Astrocyte (in vitro differentiated cells and primary cell): Measurements from ENCODE around the gene WNT3A. TPM values are rescaled to one million over a fixed set of nuclear protein-coding genes. Genes with fewer than 3 reads are reported as not detected.

Experiments
- DNase-seq: peaks from one replicate; pipeline ENCODE4 v3.0.0-alpha.2; 2010; ENCODE audit warnings: low read depth
- FAIRE-seq: peaks from 2 replicates; lab custom pipeline; 2011; peaks lifted over from hg19 to GRCh38; lab: Jason Lieb, UNC
- H2AFZ ChIP-seq: 2 replicates; pipeline ENCODE4 v1.6.0; 2012; ENCODE audit warnings: low read depth, low read length, inconsistent platforms
- H3K27ac ChIP-seq: 2 replicates; pipeline ENCODE4 v1.5.1; 2011; ENCODE audit warnings: low read depth, low read length, inconsistent platforms
- H3K27me3 ChIP-seq: 2 replicates; pipeline ENCODE4 v1.6.0; 2011; ENCODE audit warnings: low read length, inconsistent platforms; ENCODE audit not compliant: insufficient read depth
- H3K36me3 ChIP-seq: 2 replicates; pipeline ENCODE4 v1.5.1; 2011; ENCODE audit warnings: low read length, inconsistent platforms; ENCODE audit not compliant: insufficient read depth
- H3K4me1 ChIP-seq: 2 replicates; pipeline ENCODE4 v1.5.1; 2011; ENCODE audit warnings: low read length, inconsistent platforms; ENCODE audit not compliant: insufficient read depth
- H3K4me2 ChIP-seq: 2 replicates; pipeline ENCODE4 v1.6.0; 2012; ENCODE audit warnings: low read length, inconsistent platforms
- H3K4me3 ChIP-seq: 2 replicates; pipeline ENCODE4 v1.5.1; 2011; ENCODE audit warnings: low read depth, mild to moderate bottlenecking, low read length, inconsistent platforms; ENCODE audit not compliant: insufficient read depth
- H3K79me2 ChIP-seq: 2 replicates; pipeline ENCODE4 v1.6.0; 2012; ENCODE audit warnings: mild to moderate bottlenecking, low read length, inconsistent platforms; ENCODE audit not compliant: insufficient read depth
- H3K9ac ChIP-seq: 2 replicates; pipeline ENCODE4 v1.6.0; 2012; ENCODE audit warnings: mild to moderate bottlenecking, low read length, inconsistent platforms
- H3K9me3 ChIP-seq: 2 replicates; pipeline ENCODE4 v1.5.1; 2012; ENCODE audit warnings: low read depth, mild to moderate bottlenecking, low read length, inconsistent platforms; ENCODE audit not compliant: insufficient read depth
- H4K20me1 ChIP-seq: 2 replicates; pipeline ENCODE4 v1.6.0; 2012; ENCODE audit warnings: low read length, inconsistent platforms; ENCODE audit not compliant: insufficient read depth
- H3K27ac Mint-ChIP-seq: one replicate; pipeline ENCODE4 v1.8.0; 2021; ENCODE audit warnings: mild to moderate bottlenecking, mixed read lengths; ENCODE audit not compliant: unreplicated experiment
- H3K27me3 Mint-ChIP-seq: one replicate; pipeline ENCODE4 v1.8.0; 2021; ENCODE audit warnings: low read depth, mixed read lengths; ENCODE audit not compliant: unreplicated experiment
- H3K36me3 Mint-ChIP-seq: one replicate; pipeline ENCODE4 v1.8.0; 2021; ENCODE audit warnings: low read depth, mixed read lengths; ENCODE audit not compliant: unreplicated experiment
- H3K4me1 Mint-ChIP-seq: one replicate; pipeline ENCODE4 v1.8.0; 2021; ENCODE audit warnings: low read depth, mixed read lengths; ENCODE audit not compliant: unreplicated experiment
- H3K4me3 Mint-ChIP-seq: one replicate; pipeline ENCODE4 v1.8.0; 2021; ENCODE audit warnings: mild to moderate bottlenecking, moderate library complexity, mixed read lengths; ENCODE audit not compliant: unreplicated experiment
- H3K9me3 Mint-ChIP-seq: one replicate; pipeline ENCODE4 v1.8.0; 2021; ENCODE audit warnings: mild to moderate bottlenecking, mixed read lengths; ENCODE audit not compliant: unreplicated experiment
- EZH2 ChIP-seq: IDR thresholded peaks from 2 replicates; pipeline ENCODE4 v1.6.1; 2012; ENCODE audit warnings: mild to moderate bottlenecking, low read length, inconsistent platforms; ENCODE audit not compliant: insufficient read depth
- total RNA-seq: library from RNA; stranded (reverse); gene quantifications from 2 replicates; pipeline ENCODE4 v1.2.1, GENCODE V29; 2021
- TF ChIP-seq, protein P1 (sequence below): IDR thresholded peaks from 2 replicates; pipeline ENCODE4 v1.5.1; 2011; ENCODE audit warnings: low read depth, mild to moderate bottlenecking, inconsistent platforms, low read length, moderate library complexity; ENCODE audit not compliant: insufficient read depth

The WNT3A gene
- total RNA-seq, 1 donor from 2014 or later = not detected

DNA sequence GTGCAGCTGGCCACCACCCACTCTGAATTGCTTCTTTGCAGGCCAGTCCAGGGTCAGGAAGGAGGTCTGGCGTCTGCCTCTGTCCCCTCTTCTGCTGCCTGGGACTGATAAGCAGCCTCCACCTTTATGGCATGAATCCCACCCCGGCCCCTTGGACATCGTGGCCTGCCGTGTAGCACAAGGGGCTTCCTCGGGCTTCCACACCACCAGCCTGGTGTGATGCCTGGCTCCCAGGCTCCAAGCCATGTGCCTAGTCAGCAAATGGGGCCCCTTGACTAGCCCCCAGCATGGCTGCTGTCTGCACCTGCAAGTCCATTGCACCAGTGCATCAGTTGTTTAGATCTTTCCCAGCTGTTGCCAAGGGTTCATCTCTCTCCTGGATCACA is 65.9 kb downstream of the WNT3A start:
- Mint-ChIP-seq H3K9me3 (peaks cover 4% of the 10 kb centered on the region), H3K27me3 (peaks cover 40% of the 10 kb centered on the region), H3K27ac (no peak overlapping the region), H3K4me1 (no peaks in the 10 kb centered on the region), H3K4me3 (no peak overlapping the region), H3K36me3 (no peaks in the 10 kb centered on the region)
- Histone ChIP-seq H3K9me3 (no peaks in the 10 kb centered on the region), H3K27me3 (no peaks in the 10 kb centered on the region), H3K27ac (no peak overlapping the region), H3K4me1 (no peaks in the 10 kb centered on the region), H2AFZ (no peak overlapping the region), H4K20me1 (peaks cover 20% of the 10 kb centered on the region), H3K79me2 (no peaks in the 10 kb centered on the region), H3K36me3 (no peaks in the 10 kb centered on the region), H3K4me2 (no peak overlapping the region), H3K4me3 (no peak overlapping the region), H3K9ac (no peak overlapping the region)
- FAIRE-seq (no peak), DNase-seq (no peak)
- TF ChIP-seq, protein P1, sequence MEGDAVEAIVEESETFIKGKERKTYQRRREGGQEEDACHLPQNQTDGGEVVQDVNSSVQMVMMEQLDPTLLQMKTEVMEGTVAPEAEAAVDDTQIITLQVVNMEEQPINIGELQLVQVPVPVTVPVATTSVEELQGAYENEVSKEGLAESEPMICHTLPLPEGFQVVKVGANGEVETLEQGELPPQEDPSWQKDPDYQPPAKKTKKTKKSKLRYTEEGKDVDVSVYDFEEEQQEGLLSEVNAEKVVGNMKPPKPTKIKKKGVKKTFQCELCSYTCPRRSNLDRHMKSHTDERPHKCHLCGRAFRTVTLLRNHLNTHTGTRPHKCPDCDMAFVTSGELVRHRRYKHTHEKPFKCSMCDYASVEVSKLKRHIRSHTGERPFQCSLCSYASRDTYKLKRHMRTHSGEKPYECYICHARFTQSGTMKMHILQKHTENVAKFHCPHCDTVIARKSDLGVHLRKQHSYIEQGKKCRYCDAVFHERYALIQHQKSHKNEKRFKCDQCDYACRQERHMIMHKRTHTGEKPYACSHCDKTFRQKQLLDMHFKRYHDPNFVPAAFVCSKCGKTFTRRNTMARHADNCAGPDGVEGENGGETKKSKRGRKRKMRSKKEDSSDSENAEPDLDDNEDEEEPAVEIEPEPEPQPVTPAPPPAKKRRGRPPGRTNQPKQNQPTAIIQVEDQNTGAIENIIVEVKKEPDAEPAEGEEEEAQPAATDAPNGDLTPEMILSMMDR = no peak
- TF ChIP-seq EZH2 = no peak

GRCh38 chr1:228073061-228073856 is 66.5 kb downstream of the WNT3A start:
- Histone ChIP-seq H3K4me3 (no peak overlapping the region), H3K9ac (no peak overlapping the region), H3K4me2 (no peak overlapping the region), H3K27me3 (no peaks in the 10 kb centered on the region), H2AFZ (no peak overlapping the region), H3K36me3 (no peaks in the 10 kb centered on the region), H3K79me2 (no peaks in the 10 kb centered on the region), H3K4me1 (no peaks in the 10 kb centered on the region), H3K27ac (no peak overlapping the region), H3K9me3 (no peaks in the 10 kb centered on the region), H4K20me1 (peaks cover 20% of the 10 kb centered on the region)
- H3K27ac Mint-ChIP-seq = no peak overlapping the region
- FAIRE-seq (no peak), DNase-seq (no peak)
- H3K36me3 Mint-ChIP-seq = no peaks in the 10 kb centered on the region
- TF ChIP-seq, protein P1 = no peak
- no peak for TF ChIP-seq EZH2
- H3K9me3 Mint-ChIP-seq = peaks cover 4% of the 10 kb centered on the region
- no peak overlapping the region for H3K4me3 Mint-ChIP-seq
- H3K4me1 Mint-ChIP-seq = no peaks in the 10 kb centered on the region
- H3K27me3 Mint-ChIP-seq = peaks cover 41% of the 10 kb centered on the region

- Histone ChIP-seq H3K36me3 (no peaks in the 10 kb centered on the region), H3K9ac (no peak overlapping the region), H3K27me3 (no peaks in the 10 kb centered on the region), H3K9me3 (no peaks in the 10 kb centered on the region), H3K79me2 (peaks cover under 1% of the 10 kb centered on the region), H3K4me2 (no peak overlapping the region), H3K4me1 (no peaks in the 10 kb centered on the region), H3K4me3 (no peak overlapping the region), H4K20me1 (peaks cover 25% of the 10 kb centered on the region), H2AFZ (no peak overlapping the region), H3K27ac (no peak overlapping the region)
- H3K27me3 Mint-ChIP-seq = peaks cover 41% of the 10 kb centered on the region
- H3K4me1 Mint-ChIP-seq = no peaks in the 10 kb centered on the region
- no peak overlapping the region for H3K27ac Mint-ChIP-seq
- peaks cover 4% of the 10 kb centered on the region for H3K9me3 Mint-ChIP-seq
- no peak overlapping the region for H3K4me3 Mint-ChIP-seq
- FAIRE-seq (no peak), DNase-seq (no peak)
- H3K36me3 Mint-ChIP-seq = no peaks in the 10 kb centered on the region
- TF ChIP-seq EZH2 = no peak
- TF ChIP-seq, protein P1 = no peak
These were observed 67.2 kb downstream of the WNT3A start for GRCh38 chr1:228073857-228074545.
